Measurements from ENCODE around the gene TMEM200B. TPM values are rescaled to one million over a fixed set of nuclear protein-coding genes. Genes with fewer than 3 reads are reported as not detected.

TMEM200B gene
- total and polyA plus RNA-seq, 10 of the 15 experiments (the other 5 are each of a cell fraction or from before 2014, with no cell fraction given): 0.03 to 1.4 (median 0.08) TPM; not detected in 3

DNA sequence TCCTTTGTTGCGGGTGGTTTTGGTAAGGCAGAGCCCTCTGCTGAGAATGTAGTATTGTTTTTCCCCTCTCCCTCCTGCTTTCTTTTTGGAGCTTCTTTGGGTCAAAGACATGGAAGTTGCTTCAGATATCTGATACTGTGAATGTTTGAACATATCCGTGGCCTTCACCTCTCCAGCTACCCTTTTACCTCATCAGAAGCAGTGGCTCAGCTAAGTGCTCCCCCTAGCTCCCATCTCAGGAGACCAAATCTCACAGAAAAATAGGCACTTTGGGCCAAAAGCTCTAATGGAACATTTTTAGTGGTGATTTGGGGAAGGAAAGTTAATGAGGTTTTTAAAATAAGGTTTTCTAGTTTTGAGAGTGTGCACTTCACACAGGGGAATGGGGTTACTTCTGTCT, 6.3 kb downstream of the TMEM200B start:
- RAD21 ChIA-PET (ENCODE audit: unreplicated experiment): interaction anchor here (0.7 to 1.6 kb wide), 2 partner anchors 232 to 236 kb away, joined by 4 to 5 read pairs; no protein-coding TSS in a partner anchor
- H3K36me3 ChIP-seq (ENCODE audit: control insufficient read depth in 2 of 2, insufficient read depth in 2 of 2, low read length in 1 of 2): peaks cover 3 to 5% of the 10 kb centered on the region in 2 experiments; a peak in 3 of 4 replicates
- no peak overlapping the region for H3K9ac ChIP-seq (ENCODE audit: control insufficient read depth, insufficient read depth, low read length)
- POLR2A ChIA-PET: no interaction called here
- no TSS peak for BruUV-seq (replicated peaks)
- FAIRE-seq (no peak), ATAC-seq (no peak), DNase-seq (ENCODE audit: low read depth, low spot score) (no peak)
- CTCF ChIA-PET: interaction anchor here (0.7 to 3.7 kb wide), 6 partner anchors 42 to 241 kb away, joined by 3 to 19 read pairs (median 6); no protein-coding TSS in a partner anchor
- TF ChIP-seq EP300 (IDR thresholded peaks at IDR 0.05; ENCODE audit: borderline replicate concordance in 1 of 2, control insufficient read depth in 1 of 2, low read depth in 2 of 2, low read length in 2 of 2): no peak
- TF ChIP-seq MTA3 (IDR thresholded peaks at IDR 0.05; ENCODE audit: borderline replicate concordance, low read length): no peak
- TF ChIP-seq, protein P1, sequence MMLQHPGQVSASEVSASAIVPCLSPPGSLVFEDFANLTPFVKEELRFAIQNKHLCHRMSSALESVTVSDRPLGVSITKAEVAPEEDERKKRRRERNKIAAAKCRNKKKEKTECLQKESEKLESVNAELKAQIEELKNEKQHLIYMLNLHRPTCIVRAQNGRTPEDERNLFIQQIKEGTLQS (IDR thresholded peaks at IDR 0.05; ENCODE audit: borderline replicate concordance, extremely low read depth, low read depth, low read length): no peak
- no peak for TF ChIP-seq ZNF274 (IDR thresholded peaks at IDR 0.05; ENCODE audit: insufficient read depth, insufficient read length)
- SMC1A ChIA-PET (ENCODE audit: uncharacterized antibody, unreplicated experiment): interaction anchor here (1.4 to 2.0 kb wide), 2 partner anchors 53 to 85 kb away, joined by 3 to 7 read pairs; no protein-coding TSS in a partner anchor
- H3K4me2 ChIP-seq (ENCODE audit: control insufficient read depth, insufficient read depth): no peak overlapping the region
- H3K9me3 ChIP-seq (replicated peaks; ENCODE audit: control insufficient read depth, insufficient read depth, low read length): no peaks in the 10 kb centered on the region
- intact Hi-C loops (cut with micrococcal nuclease; ENCODE audit: unreplicated experiment) (no loop called here), in situ Hi-C loops (cut with MboI) (no loop called here)
- H2AFZ ChIP-seq (ENCODE audit: control insufficient read depth, low read depth, low read length): no peak overlapping the region
- 75% methylated on average over 2 of the region's 2 CpGs for WGBS (ENCODE audit: insufficient coverage, insufficient replicate concordance, low lambda C conversion rate, missing lambda C conversion rate)
- H3K27me3 ChIP-seq (replicated peaks in 1 of 2; ENCODE audit: control insufficient read depth in 2 of 2, insufficient read depth in 2 of 2, low read length in 1 of 2): peaks cover 1 to 4% of the 10 kb centered on the region in 2 experiments; a peak in 3 of 4 replicates
- H3K27ac ChIP-seq (ENCODE audit: control insufficient read depth, insufficient read depth): no peak overlapping the region
- no peaks in the 10 kb centered on the region; the same call in 1 of the 2 replicates for H4K20me1 ChIP-seq (ENCODE audit: control insufficient read depth, insufficient read depth)
- no peaks in the 10 kb centered on the region for H3K4me1 ChIP-seq (ENCODE audit: control insufficient read depth, insufficient read depth, low read length)
- H3K4me3 ChIP-seq: no peak overlapping the region
- H3K79me2 ChIP-seq (ENCODE audit: control insufficient read depth, insufficient read depth, low read length): no peaks in the 10 kb centered on the region

DNA sequence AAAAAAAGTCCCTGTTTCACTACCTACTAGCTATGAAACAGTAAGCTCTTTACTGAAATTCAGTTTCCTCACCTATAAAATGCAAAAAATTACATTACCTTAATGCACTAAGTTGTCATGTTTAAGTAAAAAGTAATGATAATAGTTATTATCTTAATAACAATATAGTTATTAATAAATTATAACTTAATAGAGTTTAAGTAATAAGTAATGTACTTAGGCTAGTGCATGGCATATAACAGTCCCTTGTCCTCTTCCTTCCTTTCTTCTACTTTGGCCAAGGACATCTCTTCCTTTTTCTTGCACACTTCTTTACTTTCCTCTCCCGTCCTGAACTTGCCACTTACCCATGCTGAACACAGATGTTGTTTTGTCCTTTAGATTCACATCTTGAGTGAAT, 9.0 kb downstream of the TMEM200B start:
- Histone ChIP-seq H2AFZ (ENCODE audit: control insufficient read depth, low read depth, low read length) (no peak overlapping the region), H3K79me2 (ENCODE audit: control insufficient read depth, insufficient read depth, low read length) (no peaks in the 10 kb centered on the region), H3K4me1 (ENCODE audit: control insufficient read depth, insufficient read depth, low read length) (no peaks in the 10 kb centered on the region), H3K27me3 (replicated peaks in 1 of 2; ENCODE audit: control insufficient read depth in 2 of 2, insufficient read depth in 2 of 2, low read length in 1 of 2) (no peaks in the 10 kb centered on the region), H3K9me3 (replicated peaks; ENCODE audit: control insufficient read depth, insufficient read depth, low read length) (no peaks in the 10 kb centered on the region), H3K9ac (ENCODE audit: control insufficient read depth, insufficient read depth, low read length) (no peak overlapping the region), H3K36me3 (ENCODE audit: control insufficient read depth in 2 of 2, insufficient read depth in 2 of 2, low read length in 1 of 2) (peaks cover 3 to 5% of the 10 kb centered on the region in 2 experiments; a peak in 3 of 4 replicates), H3K27ac (ENCODE audit: control insufficient read depth, insufficient read depth) (no peak overlapping the region), H3K4me2 (ENCODE audit: control insufficient read depth, insufficient read depth) (no peak overlapping the region), H3K4me3 (no peak overlapping the region), H4K20me1 (ENCODE audit: control insufficient read depth, insufficient read depth) (no peaks in the 10 kb centered on the region)
- no TSS peak for BruUV-seq (replicated peaks)
- ChIA-PET SMC1A (ENCODE audit: uncharacterized antibody, unreplicated experiment) (interaction anchor here (1.6 kb wide), 2 partner anchors 19 to 56 kb away, joined by 4 to 5 read pairs; no protein-coding TSS in a partner anchor), POLR2A (interaction anchor here (0.6 kb wide), 2 partner anchors 10 to 30 kb away, joined by 3 read pairs; no protein-coding TSS in a partner anchor), CTCF (interaction anchor here (0.8 kb wide), 1 partner anchor 21 kb away, joined by 3 read pairs; no protein-coding TSS in a partner anchor), RAD21 (ENCODE audit: unreplicated experiment) (no interaction called here)
- no peak for FAIRE-seq
- intact Hi-C loops (cut with micrococcal nuclease; ENCODE audit: unreplicated experiment): no loop called here
- WGBS (ENCODE audit: insufficient coverage, insufficient replicate concordance, low lambda C conversion rate, missing lambda C conversion rate): 100% methylated on average over 1 of the region's 1 CpG
- no peak for ATAC-seq
- DNase-seq (ENCODE audit: low read depth, low spot score): no peak
- in situ Hi-C loops (cut with MboI): no loop called here
- TF ChIP-seq, protein P2, sequence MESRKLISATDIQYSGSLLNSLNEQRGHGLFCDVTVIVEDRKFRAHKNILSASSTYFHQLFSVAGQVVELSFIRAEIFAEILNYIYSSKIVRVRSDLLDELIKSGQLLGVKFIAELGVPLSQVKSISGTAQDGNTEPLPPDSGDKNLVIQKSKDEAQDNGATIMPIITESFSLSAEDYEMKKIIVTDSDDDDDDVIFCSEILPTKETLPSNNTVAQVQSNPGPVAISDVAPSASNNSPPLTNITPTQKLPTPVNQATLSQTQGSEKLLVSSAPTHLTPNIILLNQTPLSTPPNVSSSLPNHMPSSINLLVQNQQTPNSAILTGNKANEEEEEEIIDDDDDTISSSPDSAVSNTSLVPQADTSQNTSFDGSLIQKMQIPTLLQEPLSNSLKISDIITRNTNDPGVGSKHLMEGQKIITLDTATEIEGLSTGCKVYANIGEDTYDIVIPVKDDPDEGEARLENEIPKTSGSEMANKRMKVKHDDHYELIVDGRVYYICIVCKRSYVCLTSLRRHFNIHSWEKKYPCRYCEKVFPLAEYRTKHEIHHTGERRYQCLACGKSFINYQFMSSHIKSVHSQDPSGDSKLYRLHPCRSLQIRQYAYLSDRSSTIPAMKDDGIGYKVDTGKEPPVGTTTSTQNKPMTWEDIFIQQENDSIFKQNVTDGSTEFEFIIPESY (IDR thresholded peaks at IDR 0.05): no peak
- TF ChIP-seq JUND (IDR thresholded peaks at IDR 0.05; ENCODE audit: low read depth, low read length) (no peak), NFYA (IDR thresholded peaks at IDR 0.05; ENCODE audit: borderline replicate concordance, low read depth, low read length) (no peak), HCFC1 (IDR thresholded peaks at IDR 0.05; ENCODE audit: low read length) (no peak), FOXM1 (IDR thresholded peaks at IDR 0.05; ENCODE audit: low read depth, low read length) (no peak)
- TF ChIP-seq, protein P3, sequence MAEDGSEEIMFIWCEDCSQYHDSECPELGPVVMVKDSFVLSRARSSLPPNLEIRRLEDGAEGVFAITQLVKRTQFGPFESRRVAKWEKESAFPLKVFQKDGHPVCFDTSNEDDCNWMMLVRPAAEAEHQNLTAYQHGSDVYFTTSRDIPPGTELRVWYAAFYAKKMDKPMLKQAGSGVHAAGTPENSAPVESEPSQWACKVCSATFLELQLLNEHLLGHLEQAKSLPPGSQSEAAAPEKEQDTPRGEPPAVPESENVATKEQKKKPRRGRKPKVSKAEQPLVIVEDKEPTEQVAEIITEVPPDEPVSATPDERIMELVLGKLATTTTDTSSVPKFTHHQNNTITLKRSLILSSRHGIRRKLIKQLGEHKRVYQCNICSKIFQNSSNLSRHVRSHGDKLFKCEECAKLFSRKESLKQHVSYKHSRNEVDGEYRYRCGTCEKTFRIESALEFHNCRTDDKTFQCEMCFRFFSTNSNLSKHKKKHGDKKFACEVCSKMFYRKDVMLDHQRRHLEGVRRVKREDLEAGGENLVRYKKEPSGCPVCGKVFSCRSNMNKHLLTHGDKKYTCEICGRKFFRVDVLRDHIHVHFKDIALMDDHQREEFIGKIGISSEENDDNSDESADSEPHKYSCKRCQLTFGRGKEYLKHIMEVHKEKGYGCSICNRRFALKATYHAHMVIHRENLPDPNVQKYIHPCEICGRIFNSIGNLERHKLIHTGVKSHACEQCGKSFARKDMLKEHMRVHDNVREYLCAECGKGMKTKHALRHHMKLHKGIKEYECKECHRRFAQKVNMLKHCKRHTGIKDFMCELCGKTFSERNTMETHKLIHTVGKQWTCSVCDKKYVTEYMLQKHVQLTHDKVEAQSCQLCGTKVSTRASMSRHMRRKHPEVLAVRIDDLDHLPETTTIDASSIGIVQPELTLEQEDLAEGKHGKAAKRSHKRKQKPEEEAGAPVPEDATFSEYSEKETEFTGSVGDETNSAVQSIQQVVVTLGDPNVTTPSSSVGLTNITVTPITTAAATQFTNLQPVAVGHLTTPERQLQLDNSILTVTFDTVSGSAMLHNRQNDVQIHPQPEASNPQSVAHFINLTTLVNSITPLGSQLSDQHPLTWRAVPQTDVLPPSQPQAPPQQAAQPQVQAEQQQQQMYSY (CRISPR knock-in tag; IDR thresholded peaks at IDR 0.05): no peak
